Measurements from ENCODE around the gene KLHL8. TPM values are rescaled to one million over a fixed set of nuclear protein-coding genes. Genes with fewer than 3 reads are reported as not detected.

KLHL8 gene
- polyA plus RNA-seq, 1 donor from 2014 or later: 15.0 TPM

- Histone ChIP-seq H2AFZ (ENCODE audit: low read depth, low read length) (no peak overlapping the region), H3K4me2 (ENCODE audit: low read length) (no peak overlapping the region), H3K27me3 (ENCODE audit: insufficient read depth, low read depth, low read length) (no peaks in the 10 kb centered on the region), H3K9me2 (ENCODE audit: insufficient read depth, low read length) (no peaks in the 10 kb centered on the region), H4K20me1 (ENCODE audit: insufficient read depth) (no peaks in the 10 kb centered on the region), H3K4me3 (ENCODE audit: low read length) (no peak overlapping the region), H3K9me3 (ENCODE audit: low read length) (no peaks in the 10 kb centered on the region), H3K36me3 (ENCODE audit: insufficient read depth, low read length) (no peaks in the 10 kb centered on the region), H3F3A (ENCODE audit: insufficient read depth, low read length, poor library complexity, severe bottlenecking) (no peaks in the 10 kb centered on the region), H3K27ac (ENCODE audit: low read length) (no peak overlapping the region), H3K9ac (ENCODE audit: low read length) (no peak overlapping the region), H3K79me2 (replicated peaks; ENCODE audit: insufficient read depth, low read length) (no peaks in the 10 kb centered on the region)
- TF ChIP-seq REST (IDR thresholded peaks at IDR 0.05; ENCODE audit: borderline replicate concordance) (no peak), EP300 (conservative IDR thresholded peaks at IDR 0.05; ENCODE audit: poor library complexity, severe bottlenecking) (no peak), RAD21 (conservative IDR thresholded peaks at IDR 0.05) (no peak), POLR2AphosphoS5 (IDR thresholded peaks at IDR 0.05) (no peak), EZH2 (IDR thresholded peaks at IDR 0.05; ENCODE audit: borderline replicate concordance, insufficient read depth, low read length, poor library complexity, severe bottlenecking) (no peak), MXI1 (conservative IDR thresholded peaks at IDR 0.05; ENCODE audit: poor library complexity, severe bottlenecking) (no peak), TAF1 (IDR thresholded peaks at IDR 0.05; ENCODE audit: low read depth) (no peak), SMC3 (conservative IDR thresholded peaks at IDR 0.05; ENCODE audit: poor library complexity) (no peak), CTCF (IDR thresholded peaks at IDR 0.05; ENCODE audit: poor library complexity, severe bottlenecking) (no peak)
Observed at GRCh38 chr4:87117051-87117731, 103.2 kb downstream of the KLHL8 start.

GRCh38 chr4:87116231-87116630 is 104.2 kb downstream of the KLHL8 start:
- Histone ChIP-seq H3K4me2 (ENCODE audit: low read length) (no peak overlapping the region), H3K27ac (ENCODE audit: low read length) (no peak overlapping the region), H2AFZ (ENCODE audit: low read depth, low read length) (no peak overlapping the region), H3K9me3 (ENCODE audit: low read length) (no peaks in the 10 kb centered on the region), H3F3A (ENCODE audit: insufficient read depth, low read length, poor library complexity, severe bottlenecking) (no peaks in the 10 kb centered on the region), H3K9me2 (ENCODE audit: insufficient read depth, low read length) (no peaks in the 10 kb centered on the region), H3K36me3 (ENCODE audit: insufficient read depth, low read length) (no peaks in the 10 kb centered on the region), H3K27me3 (ENCODE audit: insufficient read depth, low read depth, low read length) (no peaks in the 10 kb centered on the region), H4K20me1 (ENCODE audit: insufficient read depth) (no peaks in the 10 kb centered on the region), H3K79me2 (replicated peaks; ENCODE audit: insufficient read depth, low read length) (no peaks in the 10 kb centered on the region), H3K4me3 (ENCODE audit: low read length) (no peak overlapping the region), H3K9ac (ENCODE audit: low read length) (no peak overlapping the region)
- TF ChIP-seq MXI1 (conservative IDR thresholded peaks at IDR 0.05; ENCODE audit: poor library complexity, severe bottlenecking): no peak
- TF ChIP-seq SMC3 (conservative IDR thresholded peaks at IDR 0.05; ENCODE audit: poor library complexity): no peak
- TF ChIP-seq REST (IDR thresholded peaks at IDR 0.05; ENCODE audit: borderline replicate concordance): no peak
- no peak for TF ChIP-seq EP300 (conservative IDR thresholded peaks at IDR 0.05; ENCODE audit: poor library complexity, severe bottlenecking)
- TF ChIP-seq EZH2 (IDR thresholded peaks at IDR 0.05; ENCODE audit: borderline replicate concordance, insufficient read depth, low read length, poor library complexity, severe bottlenecking): no peak
- no peak for TF ChIP-seq RAD21 (conservative IDR thresholded peaks at IDR 0.05)
- TF ChIP-seq POLR2AphosphoS5 (IDR thresholded peaks at IDR 0.05): no peak
- no peak for TF ChIP-seq CTCF (IDR thresholded peaks at IDR 0.05; ENCODE audit: poor library complexity, severe bottlenecking)
- no peak for TF ChIP-seq TAF1 (IDR thresholded peaks at IDR 0.05; ENCODE audit: low read depth)

Measured in neural cell (in vitro differentiated cells).